GM19463 (cell line): Measurements from ENCODE around the gene PRKD1.
"Not testable (repeated sequence)": the region's sequence is repeated elsewhere in the genome, so short reads cannot be mapped to it uniquely, and the experiment has no call there.

Source experiments
- ATAC-seq: cut with Tn5 transposase; IDR thresholded peaks from one replicate; pipeline ENCODE4 v1.9.1; 2021; ENCODE audit warnings: mild to moderate bottlenecking, moderate library complexity; ENCODE audit not compliant: unreplicated experiment

Gene PRKD1

DNA sequence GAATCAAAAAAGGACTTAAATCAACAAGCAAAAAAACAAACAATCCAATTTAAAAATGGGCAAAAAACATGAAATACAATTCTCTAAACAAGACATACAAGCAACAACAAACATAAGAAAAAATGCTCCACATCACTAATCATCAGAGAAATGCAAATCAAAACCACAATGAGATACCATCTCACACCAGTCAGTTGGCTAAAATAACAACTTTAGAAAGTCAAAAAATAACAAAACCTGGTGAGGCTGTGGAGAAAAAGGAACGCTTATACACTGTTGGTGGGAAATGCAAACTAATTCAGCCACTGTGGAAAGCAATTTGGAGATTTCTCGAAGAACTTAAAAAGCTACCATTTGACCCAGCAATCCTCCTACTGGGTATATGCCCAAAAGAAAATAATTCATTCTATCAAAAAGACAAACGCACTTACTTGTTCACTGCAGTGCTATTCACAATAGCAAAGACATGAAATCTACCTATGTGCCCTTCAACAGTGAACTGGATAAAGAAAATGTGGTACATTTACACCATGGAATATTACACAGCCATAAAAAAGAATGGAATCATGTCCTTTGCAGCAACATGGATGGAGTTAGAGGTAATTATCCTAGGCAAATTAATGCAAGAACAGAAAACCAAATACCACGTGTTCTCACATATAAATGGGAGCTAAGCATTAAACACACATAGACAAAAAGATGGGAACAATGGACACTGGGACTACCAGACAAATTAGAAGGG lies 26.9 kb downstream of the PRKD1 start:
- peak; percentile 41 for ATAC-seq

DNA sequence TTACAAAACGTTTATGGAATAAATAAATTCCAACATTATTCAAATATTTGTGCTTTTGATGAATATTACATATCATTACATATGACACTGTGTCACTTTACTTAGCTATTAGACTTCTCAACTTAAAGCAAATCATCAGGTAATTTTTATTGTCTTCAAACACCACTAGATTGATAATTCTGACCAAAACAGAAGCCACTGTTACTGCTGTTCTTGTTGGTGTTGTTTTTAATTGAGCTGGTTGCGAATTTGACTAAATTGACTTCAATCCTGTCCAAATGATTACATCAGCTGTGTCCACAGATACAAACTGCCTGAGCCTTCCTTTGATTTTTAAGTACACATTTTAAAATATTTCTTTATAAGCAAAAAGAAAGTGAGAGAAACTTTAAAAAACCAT lies 29.2 kb downstream of the PRKD1 start:
- ATAC-seq: no peak

DNA sequence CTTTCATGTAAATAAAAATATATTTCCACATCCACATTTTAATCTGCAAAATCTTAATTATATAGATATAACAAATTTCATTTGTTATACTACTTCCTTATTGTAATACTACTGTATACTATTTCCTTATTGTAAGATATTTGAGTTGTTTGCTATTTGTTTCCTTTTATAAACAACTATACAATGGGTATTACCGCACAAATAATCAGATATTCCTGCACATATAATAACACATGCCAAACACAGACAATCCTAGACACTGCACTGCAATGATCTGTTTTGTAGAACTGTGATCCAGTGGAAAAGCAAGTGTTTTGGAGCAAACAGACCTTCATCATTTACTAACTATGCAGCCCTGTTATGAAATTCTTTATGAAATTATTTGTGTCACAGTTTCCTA lies 30.5 kb downstream of the PRKD1 start:
- no peak for ATAC-seq

DNA sequence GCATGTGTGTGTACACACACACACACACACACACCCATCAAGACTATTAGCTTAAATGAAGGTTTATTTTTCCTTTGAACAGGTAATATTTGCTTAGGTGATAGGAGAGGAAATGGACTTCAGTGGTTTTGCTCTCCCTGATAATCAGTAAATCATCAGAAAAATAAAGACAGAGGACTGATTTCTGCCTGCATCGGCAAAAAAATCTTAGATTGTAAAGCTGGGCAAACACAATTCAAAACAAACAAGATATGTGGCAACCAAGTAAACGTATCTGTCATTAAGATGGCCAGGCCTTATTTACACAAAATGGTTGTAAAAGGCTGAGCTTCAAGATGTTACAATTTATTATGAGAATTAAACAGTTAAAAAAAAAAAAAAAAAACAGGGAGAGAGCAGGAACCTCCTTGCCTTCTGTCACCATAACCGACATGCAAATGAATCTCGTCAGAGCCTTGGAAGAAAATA lies 31.3 kb downstream of the PRKD1 start:
- ATAC-seq: no peak

DNA sequence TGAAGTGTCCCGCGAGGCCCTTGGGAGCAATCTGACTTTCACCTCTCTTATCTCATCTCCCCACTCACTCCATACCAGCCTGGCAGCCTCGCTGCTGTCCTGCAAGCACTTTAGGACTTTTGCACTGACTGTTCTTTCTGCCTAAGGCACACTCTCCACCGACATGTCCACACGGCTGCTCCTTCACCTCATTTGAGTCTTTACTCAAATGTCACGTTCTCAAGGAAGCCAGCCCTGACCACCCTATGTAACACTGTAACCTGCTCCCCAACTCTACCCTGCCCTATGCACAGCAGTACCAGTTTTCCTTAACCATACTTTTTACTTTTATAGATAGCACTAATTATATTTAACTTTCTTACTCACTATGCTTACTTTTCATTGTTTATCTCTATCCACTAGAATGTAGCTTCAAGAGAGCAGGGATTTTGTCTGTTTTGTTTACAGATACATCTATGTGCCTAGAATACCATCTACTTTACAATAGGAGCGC lies 32.0 kb downstream of the PRKD1 start:
- no peak for ATAC-seq

DNA sequence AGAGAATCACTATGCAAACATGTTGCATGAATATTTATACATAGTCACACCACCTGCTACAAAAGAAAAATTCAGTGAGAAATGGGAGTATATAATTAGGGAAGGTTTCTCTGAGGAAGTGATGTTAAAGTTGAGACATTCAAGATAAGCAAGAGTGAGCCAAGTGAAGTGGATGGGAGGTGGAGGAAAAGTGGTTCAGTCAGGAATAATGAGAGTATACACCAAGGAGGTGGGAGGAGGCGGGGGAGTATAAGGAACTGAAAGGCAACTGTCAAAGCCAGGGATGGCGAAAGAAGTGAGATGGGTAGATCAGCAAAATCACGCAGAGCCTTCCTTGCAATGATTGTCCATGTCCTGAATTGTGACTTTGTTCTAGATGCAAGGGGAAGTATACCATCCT lies 33.7 kb downstream of the PRKD1 start:
- no peak for ATAC-seq

DNA sequence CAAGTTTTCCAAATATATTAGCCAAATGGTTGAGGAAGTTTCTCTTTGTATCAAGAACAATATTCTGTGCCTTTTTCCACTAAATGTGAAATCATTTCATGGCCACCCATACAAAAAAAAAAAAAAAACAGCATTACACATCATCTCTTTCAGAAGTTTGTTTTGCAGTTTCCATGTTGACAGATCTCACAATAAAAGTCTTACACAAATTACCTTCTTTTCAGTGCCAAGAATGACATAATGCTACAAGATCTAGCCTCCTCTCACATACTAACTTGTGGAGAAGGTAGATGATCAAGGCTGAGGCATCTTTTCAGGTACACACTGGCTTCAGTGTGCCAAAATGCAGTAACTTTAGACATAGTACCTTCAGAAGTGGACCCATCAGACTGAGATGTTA lies 35.3 kb downstream of the PRKD1 start:
- no peak for ATAC-seq

DNA sequence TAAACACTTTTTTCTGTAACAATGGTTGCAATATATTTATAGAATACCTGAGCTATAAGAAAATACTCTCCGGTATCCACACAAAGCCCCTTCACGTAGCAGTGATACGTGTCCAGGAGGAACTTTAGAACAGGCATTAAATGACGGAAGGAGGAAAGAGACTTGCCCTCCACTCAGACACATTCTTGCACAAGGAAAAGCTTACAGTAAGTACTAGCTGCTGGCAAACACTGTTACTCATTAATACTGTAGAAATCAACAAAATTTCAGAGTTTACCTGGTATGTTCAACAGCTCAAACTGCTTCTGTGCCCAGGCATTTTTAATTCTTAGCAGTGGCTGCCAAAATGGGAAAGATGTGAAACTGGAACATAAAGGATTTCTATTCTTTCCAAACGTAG lies 41.7 kb downstream of the PRKD1 start:
- ATAC-seq: no peak

DNA sequence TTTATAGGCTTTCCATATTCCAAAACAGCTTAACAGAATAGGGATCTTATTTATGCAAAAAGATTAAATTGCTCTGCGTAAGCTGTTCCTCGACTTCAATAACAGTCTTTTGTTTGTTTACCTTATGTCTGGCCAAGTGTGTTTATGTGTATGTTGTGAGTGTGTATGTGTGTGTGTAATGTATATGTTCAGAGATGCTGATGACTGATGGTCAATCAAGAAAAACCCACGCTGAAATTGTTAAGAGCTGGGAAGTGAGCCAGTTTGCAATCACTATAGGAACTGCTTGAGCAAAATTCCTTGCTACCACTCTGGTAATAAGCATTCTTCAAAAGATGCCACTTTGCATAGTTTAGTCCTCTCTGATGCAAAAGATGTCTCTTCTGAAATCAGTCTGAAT lies 59.6 kb downstream of the PRKD1 start:
- ATAC-seq: no peak

DNA sequence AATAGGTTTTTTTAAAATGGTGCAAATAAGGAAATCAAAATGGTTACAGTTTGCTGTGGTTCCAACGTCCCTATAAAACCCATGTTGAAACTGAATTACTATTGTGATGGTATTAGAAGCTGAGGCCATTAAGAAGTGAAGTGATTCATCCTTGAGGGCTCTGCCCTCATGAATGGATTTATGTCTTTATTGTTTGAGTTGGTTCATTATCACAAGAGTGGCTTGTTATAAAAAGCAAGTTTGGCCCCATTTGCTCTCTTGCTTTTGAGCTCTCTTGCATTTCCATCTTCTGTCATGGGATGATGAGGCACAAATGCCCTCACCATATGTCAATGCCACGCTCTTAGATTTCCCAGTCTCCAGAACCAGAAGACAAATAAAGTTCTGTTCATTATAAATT lies 62.3 kb downstream of the PRKD1 start:
- ATAC-seq: no peak

DNA sequence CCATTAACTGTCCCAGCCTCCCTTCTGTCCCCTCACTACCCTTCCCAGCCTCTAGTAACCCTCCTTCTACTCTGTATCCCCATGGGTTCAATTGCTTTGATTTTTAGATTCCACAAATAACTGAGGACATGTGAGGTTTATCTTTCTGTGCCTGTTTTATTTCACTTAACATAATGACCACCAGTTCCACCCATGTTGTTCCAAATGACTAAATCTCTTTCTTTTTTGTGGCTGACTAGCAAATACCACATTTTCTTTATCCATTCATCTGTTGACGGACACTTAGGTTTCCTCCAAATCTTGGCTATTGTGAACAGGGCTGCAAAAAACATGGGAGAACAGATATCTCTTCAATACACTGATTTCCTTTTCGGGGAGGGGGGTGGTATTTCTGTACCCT lies 65.7 kb downstream of the PRKD1 start:
- ATAC-seq: no peak

DNA sequence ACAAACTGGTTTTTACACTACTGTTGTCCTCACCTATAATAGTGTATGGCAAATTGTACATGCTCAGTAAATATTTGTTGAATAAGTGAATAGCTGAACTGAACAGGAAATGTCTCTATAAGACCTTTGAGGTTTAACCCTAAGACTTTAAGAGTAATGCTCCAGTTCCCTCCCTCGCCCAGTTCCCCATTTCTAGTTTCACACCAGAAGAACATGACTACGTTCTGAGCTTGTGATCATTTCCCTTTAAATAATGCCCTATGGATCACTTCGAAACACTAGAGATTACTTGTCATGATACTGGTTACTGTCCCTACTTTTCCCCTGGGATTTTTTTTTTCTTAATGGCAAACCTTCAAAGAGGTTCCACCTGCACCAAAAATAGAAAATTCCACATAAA lies 69.3 kb downstream of the PRKD1 start:
- peak; percentile 86 for ATAC-seq

DNA sequence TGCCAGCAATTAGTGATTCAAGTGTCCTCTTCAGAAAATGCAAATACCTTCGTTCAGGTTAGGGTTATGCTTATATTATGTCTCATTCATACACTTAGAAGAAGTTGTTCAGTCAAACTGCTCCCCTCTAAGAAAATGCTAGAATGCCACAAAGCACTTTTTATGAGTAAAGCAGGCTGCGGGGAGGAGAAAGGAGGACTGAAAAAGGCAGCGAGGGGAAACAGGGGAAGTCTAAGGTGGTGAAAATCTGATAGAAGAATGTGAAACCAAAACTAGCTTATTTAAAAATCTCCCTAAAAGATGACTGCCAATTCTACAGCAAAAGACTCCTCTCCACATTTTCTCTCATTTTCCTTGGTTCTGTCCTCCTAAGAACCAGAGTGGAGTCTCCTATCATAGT lies 70.1 kb downstream of the PRKD1 start:
- peak; percentile 67 for ATAC-seq

DNA sequence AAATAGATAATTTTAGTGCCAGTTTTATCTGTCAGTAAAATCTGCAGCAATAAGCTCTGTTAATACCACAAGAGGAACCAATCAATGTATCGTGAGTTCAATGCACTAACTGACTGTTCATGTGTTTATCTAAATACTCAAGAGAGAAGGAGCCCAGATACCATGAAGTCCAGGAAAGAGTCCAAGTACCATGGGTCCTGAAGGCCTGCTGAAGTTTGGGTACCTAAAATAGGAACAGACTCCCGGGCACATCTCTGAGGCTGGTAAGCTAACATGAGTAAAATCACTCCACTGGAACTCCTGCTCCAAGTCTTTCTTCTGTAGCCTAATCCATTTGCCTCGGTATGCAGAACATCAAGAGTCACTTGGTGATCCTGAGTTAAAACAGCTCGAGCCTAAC lies 71.1 kb downstream of the PRKD1 start:
- ATAC-seq: no peak

DNA sequence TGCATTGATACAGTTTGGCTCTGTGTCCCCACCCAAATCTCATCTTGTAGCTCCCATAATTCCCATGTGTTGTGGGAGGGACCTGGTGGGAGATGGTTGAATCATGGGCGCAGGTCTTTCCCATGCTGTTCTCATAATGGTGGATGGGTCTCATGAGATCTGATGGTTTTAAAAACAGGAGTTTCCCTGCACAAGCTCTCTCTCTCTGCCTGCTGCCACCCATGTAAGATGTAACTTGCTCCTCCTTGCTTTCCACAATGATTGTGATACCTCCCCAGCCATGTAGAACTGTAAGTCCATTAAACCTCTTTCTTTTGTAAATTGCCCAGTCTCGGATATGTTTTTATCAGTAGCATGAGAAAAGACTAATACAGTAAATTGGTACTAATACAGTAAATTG lies 74.0 kb downstream of the PRKD1 start:
- not testable (repeated sequence) for ATAC-seq

DNA sequence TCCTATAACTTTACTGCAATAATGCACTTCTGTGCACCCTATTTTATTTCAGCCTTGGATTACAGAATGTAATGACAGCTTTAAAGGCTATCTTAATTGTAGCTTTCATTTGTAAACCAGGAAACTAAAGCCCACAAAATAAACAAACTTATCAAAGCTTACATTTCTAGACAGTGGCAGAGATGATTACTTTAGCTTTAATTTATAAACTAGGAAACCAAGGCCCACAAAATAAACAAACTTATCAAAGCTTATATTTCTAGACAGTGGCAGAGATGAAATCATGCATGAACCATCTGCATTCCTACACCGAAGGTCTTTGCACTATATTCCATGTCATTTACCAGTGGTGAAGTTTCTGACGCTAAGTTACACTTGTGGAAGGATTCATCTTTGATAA lies 74.4 kb downstream of the PRKD1 start:
- ATAC-seq: no peak

DNA sequence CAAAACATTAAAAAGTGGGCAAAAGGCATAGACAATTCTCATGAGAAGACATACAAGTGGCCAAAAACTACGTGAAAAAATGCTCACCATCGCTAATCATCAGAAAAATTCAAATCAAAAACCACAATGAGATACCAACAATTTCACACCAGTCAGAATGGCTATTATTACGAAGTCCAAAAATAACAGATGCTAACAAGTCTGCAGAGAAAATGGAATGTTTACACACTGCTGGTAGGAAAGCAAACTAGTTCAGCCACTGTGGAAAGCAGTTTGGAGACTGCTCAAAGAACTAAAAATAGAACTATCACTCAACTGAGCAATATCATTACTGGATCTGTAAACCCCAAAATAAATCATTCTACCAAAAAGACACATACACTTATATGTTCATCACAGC lies 76.2 kb downstream of the PRKD1 start:
- no peak for ATAC-seq

DNA sequence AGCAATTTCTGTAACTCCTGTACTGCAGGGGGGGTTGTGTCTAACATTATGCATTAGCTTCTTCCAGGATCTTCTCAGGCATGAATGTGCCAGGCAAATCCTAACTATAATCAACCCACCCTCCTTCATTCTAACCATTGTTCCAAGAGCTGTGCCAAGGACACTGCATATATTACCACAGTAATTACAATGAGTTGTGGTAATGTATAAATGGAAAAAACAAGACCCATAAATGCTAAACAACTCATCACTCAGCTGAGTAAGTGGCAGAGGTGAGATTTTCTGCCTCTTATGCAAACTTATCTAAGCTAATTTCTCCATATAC lies 80.6 kb downstream of the PRKD1 start:
- peak; percentile 3 for ATAC-seq

DNA sequence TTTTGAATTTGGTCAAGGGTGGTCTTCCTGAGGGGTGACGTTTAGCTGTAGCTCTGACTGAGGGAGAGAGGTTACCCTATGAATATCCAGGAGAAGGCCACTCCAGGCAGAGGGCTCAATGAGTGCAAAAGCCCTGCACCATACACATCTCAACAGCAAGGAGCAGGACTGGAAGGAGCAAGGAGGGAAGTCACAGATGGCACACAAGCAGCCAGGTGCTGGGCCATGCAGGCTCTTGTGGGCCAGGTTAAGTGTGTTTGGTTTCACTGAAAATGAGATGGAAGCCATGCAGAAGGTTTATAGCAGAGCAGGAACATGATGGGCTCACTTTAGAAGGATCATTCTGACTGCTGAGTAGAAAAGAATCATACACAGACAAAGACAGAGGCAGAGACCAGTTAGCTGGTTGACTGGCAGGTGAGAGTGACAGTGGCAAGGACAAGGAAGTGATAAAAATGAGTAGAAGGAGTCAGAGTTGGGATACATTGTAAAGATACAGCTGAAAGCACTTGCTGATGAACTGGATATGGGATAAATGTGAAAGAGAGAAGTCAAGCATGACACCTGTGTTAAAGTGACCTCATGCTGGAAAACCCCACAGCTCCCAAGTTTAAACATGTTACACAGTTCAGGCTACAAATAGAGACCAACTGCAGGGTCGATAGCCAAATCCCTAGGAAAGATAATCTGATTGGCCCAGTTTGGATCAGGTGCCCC lies 81.2 kb downstream of the PRKD1 start:
- peak; percentile 77 for ATAC-seq

DNA sequence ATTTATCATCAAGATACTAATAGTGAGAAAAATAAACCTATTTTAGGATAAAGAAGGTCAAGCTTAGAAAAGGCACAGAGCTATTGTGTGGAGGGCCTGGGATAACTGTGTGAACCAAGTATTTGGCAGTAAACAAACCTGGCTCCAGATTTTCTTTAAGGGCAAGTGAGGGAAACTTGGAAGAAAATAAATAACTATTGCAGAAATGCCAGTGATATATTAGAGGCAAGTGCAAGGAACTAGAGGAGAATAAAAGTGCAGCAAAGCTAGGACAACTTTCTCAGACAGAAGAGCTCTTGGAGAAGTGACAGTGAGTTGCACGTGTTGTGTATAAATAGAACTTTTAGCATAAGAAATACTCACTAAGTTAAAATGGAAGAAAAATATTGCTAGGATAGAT lies 83.7 kb downstream of the PRKD1 start:
- ATAC-seq: no peak

DNA sequence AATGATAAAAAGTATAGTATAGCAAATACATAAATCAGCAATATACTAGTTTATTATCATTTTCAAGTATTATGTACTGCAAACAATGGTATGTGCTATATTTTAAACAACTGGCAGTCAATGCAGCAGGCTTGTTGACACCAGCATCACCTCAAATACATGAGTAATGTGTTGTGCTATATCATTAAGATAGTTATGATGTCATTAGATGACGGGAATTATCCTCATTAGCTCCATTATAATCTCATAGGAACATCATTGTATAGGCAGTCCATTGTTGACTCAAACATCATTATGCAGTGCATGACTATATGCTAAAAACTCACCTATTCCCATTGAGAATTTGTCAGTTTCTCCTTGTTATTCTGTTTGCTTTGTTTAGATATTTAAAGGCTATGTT lies 85.4 kb downstream of the PRKD1 start:
- ATAC-seq: no peak

DNA sequence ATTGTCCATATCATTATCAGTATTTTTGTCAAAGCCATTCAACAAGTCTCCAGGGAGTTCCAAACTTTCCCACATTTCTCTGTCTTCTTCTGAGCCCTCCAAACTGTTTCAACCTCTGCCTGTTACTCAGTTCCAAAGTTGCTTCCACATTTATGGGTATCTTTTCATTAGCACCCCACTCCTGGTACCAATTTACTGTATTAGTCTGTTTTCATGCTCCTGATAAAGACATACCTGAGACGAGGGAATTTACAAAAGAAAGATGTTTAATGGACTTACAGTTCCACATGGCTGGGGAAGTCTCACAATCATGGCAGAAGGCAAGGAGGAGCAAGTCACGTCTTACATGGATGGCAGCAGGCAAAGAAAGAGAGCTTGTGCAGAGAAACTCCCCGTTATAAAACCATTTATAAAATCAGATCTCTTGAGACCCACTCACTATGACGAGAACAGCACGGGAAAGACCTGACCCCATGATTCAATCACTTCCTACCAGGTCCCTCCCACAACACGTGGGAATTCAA lies 87.2 kb downstream of the PRKD1 start:
- ATAC-seq: not testable (repeated sequence)
